Right lobe of liver (tissue), 6 donors: ENCODE data around the gene BLID. TPM values are rescaled to one million over a fixed set of nuclear protein-coding genes. Genes with fewer than 3 reads are reported as not detected.

Source experiments
- ATAC-seq, 4 donors: fragments of 200-7000 bp; cut with Tn5 transposase; one replicate each; pipeline ENCODE4 v1.9.1; 2020; ENCODE audit warnings: mild to moderate bottlenecking in 4 of 4, moderate library complexity in 4 of 4
- DNase-seq, 3 donors: peaks; one replicate each; pipeline ENCODE4 v3.0.0-alpha.2; 2020
- H3K27ac ChIP-seq, 3 donors: fragments of 200-600 bp; one replicate each; pipeline ENCODE4 v1.8.0; 2022
- H3K27me3 ChIP-seq, 2 donors: fragments of 200-600 bp; one replicate each; pipeline ENCODE4 v1.8.0; 2022
- H3K36me3 ChIP-seq, 4 donors: fragments of 200-600 bp; sonication (generic) in 1 of 4; one replicate each; pipeline versions ENCODE4 v1.5.1 to v1.8.0; 2017 to 2022; ENCODE audit warnings: control low read depth in 1 of 4
- H3K4me1 ChIP-seq, 4 donors: fragments of 200-600 bp; sonication (generic) in 1 of 4; one replicate each; pipeline versions ENCODE4 v1.5.1 to v1.8.0; 2017 to 2022; ENCODE audit warnings: control low read depth in 1 of 4
- H3K4me3 ChIP-seq, 3 donors: fragments of 200-600 bp; one replicate each; pipeline ENCODE4 v1.8.0; 2022
- H3K9me3 ChIP-seq, 4 donors: fragments of 200-600 bp; sonication (generic) in 1 of 4; one replicate each; pipeline versions ENCODE4 v1.5.1 to v1.8.0; 2017 to 2022; ENCODE audit warnings: control low read depth in 1 of 4
- CTCF ChIP-seq, 4 donors: fragments of 200-600 bp in 3 of 4; fragments of 450-650 bp in 1 of 4; IDR thresholded peaks; one replicate each; pipeline versions ENCODE4 v1.5.1 to v1.8.0; 2016 to 2022; ENCODE audit warnings: antibody characterized with exemption in 4 of 4, mild to moderate bottlenecking in 2 of 4
- POLR2A ChIP-seq: fragments of 450-650 bp; IDR thresholded peaks from one replicate; pipeline ENCODE4 v1.6.1; 2017; ENCODE audit warnings: antibody characterized with exemption, mild to moderate bottlenecking
- WGBS: methylation state at CpG from one replicate; pipeline ENCODE4 v1.1.6; 2018; ENCODE audit warnings: low coverage, low lambda C conversion rate; ENCODE audit not compliant: insufficient coverage; ENCODE audit errors: missing lambda C conversion rate; 5-methylcytosine and 5-hydroxymethylcytosine counted together
- intact Hi-C, 2 donors: fragments of 100-400 bp; cut with DNase I; formaldehyde crosslinking; loops; one replicate each; pipeline versions ENCODE4 v1.11.2 to v1.14.1; 2022
- total RNA-seq, 6 experiments: library from RNA; depleted of rRNA in 2 of 6; stranded (reverse); fragments of >200 nt in 2 of 6; fragmentation: NEBNext Ultra II Directional in 3 of 6; extraction: Animal tissue kit (Norgen Biotek cat#: 25700) in 3 of 6; gene quantifications; one replicate each; pipeline versions ENCODE4 v1.1.0 to v1.2.4, GENCODE V29; 2016 to 2023
- donor health status: DM: no; HTN: yes; CAD: no.
- donor health status: DM: no; HTN: no; CAD: no.
- donor health status: DM: no; HTN: no; CAD: no.
- donor health status: DM: no; HTN: yes; CAD: no.
- donor health status: DM: no; HTN: yes; CAD: no.

BLID gene
- total RNA-seq, 6 experiments from 2014 or later: 0.24 to 0.93 (median 0.42) TPM; not detected in 3

- TF ChIP-seq POLR2A (no peak), CTCF (IDR thresholded peaks at IDR 0.05) (no peak)
- ATAC-seq (no peak), DNase-seq (no peak)
- intact Hi-C loops: no loop called here
- Histone ChIP-seq H3K4me1 (peaks cover 0 to 8% (median 4%) of the 10 kb centered on the region in 4 donors), H3K27ac (no peak overlapping the region), H3K36me3 (no peaks in the 10 kb centered on the region), H3K9me3 (no peaks in the 10 kb centered on the region), H3K27me3 (no peaks in the 10 kb centered on the region), H3K4me3 (no peak overlapping the region)
Observed at GRCh38 chr11:122145715-122146274, 29.8 kb upstream of the BLID start.

GRCh38 chr11:122144752-122145151, 28.7 kb upstream of the BLID start:
- H3K9me3 ChIP-seq: no peaks in the 10 kb centered on the region
- intact Hi-C loops: no loop called here
- H3K4me1 ChIP-seq: peaks cover 0 to 15% (median 7%) of the 10 kb centered on the region in 4 donors
- H3K27ac ChIP-seq: no peak overlapping the region
- 100% methylated on average over 2 of the region's 3 CpGs for WGBS
- H3K27me3 ChIP-seq: no peaks in the 10 kb centered on the region
- TF ChIP-seq POLR2A (no peak), CTCF (IDR thresholded peaks at IDR 0.05) (no peak)
- no peak for ATAC-seq
- no peaks in the 10 kb centered on the region for H3K36me3 ChIP-seq
- no peak overlapping the region for H3K4me3 ChIP-seq
- DNase-seq: no peak

- ATAC-seq (no peak), DNase-seq (no peak)
- TF ChIP-seq POLR2A (no peak), CTCF (IDR thresholded peaks at IDR 0.05) (no peak)
- no peaks in the 10 kb centered on the region for H3K27me3 ChIP-seq
- H3K4me3 ChIP-seq: no peak overlapping the region
- H3K9me3 ChIP-seq: no peaks in the 10 kb centered on the region
- H3K4me1 ChIP-seq: peaks cover 0 to 42% (median 12%) of the 10 kb centered on the region in 4 donors
- no peaks in the 10 kb centered on the region for H3K36me3 ChIP-seq
- WGBS: 89% methylated on average over 6 of the region's 7 CpGs
- no peak overlapping the region for H3K27ac ChIP-seq
- intact Hi-C loops: no loop called here
Observed at GRCh38 chr11:122141725-122142124, 25.7 kb upstream of the BLID start.

GRCh38 chr11:122140500-122140899, 24.5 kb upstream of the BLID start:
- intact Hi-C loops: no loop called here
- 43% methylated on average over 2 of the region's 2 CpGs for WGBS
- ATAC-seq: peak; percentile 76 to 80 (median 78)
- Histone ChIP-seq H3K27ac (peak overlapping the region in 1 of 3 donors; percentile 29), H3K4me3 (no peak overlapping the region), H3K36me3 (no peaks in the 10 kb centered on the region), H3K27me3 (no peaks in the 10 kb centered on the region), H3K4me1 (peaks cover 0 to 45% (median 12%) of the 10 kb centered on the region in 4 donors), H3K9me3 (no peaks in the 10 kb centered on the region)
- no peak for TF ChIP-seq CTCF (IDR thresholded peaks at IDR 0.05)
- no peak for DNase-seq

- Histone ChIP-seq H3K27me3 (no peaks in the 10 kb centered on the region), H3K9me3 (no peaks in the 10 kb centered on the region), H3K27ac (peak overlapping the region in 1 of 3 donors; percentile 27), H3K4me3 (no peak overlapping the region), H3K36me3 (no peaks in the 10 kb centered on the region), H3K4me1 (peaks cover 0 to 45% (median 12%) of the 10 kb centered on the region in 4 donors)
- DNase-seq (no peak), ATAC-seq (peak; percentile 81 to 91 (median 84))
- WGBS: 11% methylated on average over 1 of the region's 1 CpG
- intact Hi-C loops: no loop called here
- TF ChIP-seq CTCF (IDR thresholded peaks at IDR 0.05) (no peak), POLR2A (no peak)
Observed at GRCh38 chr11:122139595-122139866, 23.5 kb upstream of the BLID start.
